IPS DF 4.7 (cell line): Measurements from ENCODE around the gene TXNDC12.
"Not testable (repeated sequence)": the region's sequence is repeated elsewhere in the genome, so short reads cannot be mapped to it uniquely, and the experiment has no call there.

Experiments used
- DNase-seq: peaks from one replicate; pipeline ENCODE4 v3.0.0-alpha.2; 2013; ENCODE audit warnings: low spot score; ENCODE audit errors: extremely low read depth

Gene TXNDC12

DNA sequence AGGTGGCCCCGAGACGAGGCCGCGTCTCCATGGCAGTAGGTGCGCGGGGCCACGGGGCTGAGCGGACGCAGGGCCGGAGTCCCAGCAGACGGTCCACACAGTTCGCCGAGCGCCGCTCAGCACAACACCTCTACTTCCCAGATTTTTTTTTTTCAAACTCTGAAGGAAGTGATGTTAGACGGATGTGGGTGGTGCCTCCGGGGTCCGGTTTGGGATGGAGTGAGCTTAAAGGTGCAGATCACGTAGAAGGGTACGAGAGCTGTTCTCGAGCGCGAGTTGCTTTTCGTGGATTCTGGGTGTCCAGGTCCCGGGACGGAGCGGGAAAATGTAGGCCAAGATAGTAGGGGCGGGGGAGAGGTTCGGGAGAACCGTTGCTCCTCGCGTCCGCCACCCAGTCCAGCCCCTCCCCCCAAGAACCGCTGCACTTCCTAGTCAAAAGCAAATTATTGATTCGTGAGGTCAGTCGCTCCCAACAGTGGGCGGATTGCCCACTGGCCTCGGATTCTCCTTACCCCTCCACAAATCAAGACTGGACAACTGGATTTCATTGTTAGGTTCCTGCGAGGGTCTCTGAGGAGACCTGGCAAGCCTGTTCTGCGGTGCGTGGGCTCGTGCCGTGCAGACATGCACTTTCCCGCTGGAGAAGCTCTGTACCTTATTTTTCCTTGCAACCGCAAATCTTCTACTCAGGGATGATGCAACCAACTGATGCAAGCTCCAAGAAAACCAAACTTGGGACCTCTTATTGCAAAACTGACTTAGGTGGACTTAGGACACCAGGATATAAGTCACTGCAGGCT, at the start of gene TXNDC12:
Gene TXNDC12, minus strand, starts transcription at position 126 of the 800 bp plus-strand sequence. Its CDS starts 95 bp downstream, at position 31.
- DNase-seq: no peak

DNA sequence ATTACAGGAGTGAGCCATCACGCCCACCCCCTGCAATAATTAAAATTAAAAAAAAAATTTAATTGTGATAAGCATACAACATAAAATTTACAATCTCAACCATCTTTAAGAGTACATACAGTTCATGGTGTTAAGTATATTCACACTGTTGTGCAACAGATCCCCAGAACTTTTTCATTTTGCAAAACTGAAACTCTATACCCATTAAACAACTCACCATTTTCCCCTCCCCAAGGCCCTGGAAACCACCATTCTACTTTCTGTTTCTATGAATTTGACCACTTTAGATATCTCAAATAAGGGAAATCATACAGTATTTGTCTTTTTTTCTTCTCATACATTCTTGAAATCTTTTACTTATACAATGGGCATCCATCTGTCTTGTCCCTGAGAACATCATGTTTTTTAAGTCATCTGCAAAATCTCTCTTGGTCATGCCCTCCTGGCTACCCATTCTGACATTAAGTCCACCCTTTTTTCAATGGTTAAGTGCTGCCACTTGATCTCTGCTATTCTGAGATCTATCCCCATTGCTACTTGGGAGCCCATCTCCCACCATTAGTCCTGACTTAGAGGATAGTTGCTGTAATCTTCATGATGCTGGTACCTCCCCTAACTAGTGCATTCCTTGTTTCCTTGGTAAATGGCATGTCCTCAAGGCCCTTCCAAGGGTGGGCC, 47.5 kb upstream of the TXNDC12 start:
- DNase-seq: no peak

DNA sequence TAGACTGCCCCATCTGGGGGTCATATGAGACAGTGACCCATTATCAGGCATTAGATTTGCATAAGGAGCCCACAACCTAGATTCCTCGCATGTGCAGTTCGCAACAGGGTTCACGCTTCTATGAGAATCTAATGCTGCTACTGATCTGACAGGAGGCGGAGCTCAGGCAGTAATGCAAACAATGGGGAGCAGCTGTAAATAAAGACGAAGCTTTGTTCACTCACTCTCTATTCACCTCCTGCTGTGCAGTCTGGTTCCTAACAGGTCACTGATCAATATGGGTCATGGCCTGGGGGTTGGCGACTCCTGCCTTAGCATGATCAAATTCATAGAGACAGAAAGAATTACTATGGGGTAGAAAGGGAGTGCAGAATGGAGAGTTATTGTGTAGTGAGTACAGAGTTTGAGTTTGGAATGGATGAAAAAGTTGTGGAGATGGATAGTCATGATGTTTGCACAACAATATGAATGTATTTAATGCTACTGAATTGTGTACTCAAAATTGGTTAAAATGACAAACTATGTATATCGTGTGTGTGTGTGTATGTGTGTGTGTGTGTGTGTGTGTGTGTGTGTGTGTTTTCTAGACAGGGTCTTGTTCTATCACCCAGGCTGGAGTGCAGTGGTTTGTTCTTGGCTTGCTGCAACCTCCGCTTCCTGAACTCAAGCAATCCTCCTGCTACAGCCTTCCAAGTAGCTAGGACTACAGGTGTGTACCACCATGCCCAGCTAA, 43.3 kb upstream of the TXNDC12 start:
- DNase-seq: no peak

DNA sequence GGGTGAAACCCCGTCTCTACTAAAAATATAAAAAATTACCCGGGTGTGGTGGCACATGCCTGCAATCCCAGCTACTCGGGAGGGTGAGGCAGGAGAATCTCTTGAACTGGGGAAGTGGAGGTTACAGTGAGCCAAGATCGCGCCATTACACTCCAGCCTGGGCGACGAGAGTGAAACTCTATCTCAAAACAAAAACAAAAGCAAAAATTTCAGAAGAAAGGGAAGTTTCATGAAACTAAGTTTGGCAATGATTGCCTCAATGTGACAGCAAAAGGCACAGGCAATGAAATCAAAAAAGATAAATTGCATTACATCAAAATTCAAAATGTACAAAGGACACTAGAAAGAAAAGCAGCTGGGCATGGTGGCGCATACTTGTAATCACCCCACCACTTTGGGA, 41.2 kb upstream of the TXNDC12 start:
- DNase-seq: no peak

DNA sequence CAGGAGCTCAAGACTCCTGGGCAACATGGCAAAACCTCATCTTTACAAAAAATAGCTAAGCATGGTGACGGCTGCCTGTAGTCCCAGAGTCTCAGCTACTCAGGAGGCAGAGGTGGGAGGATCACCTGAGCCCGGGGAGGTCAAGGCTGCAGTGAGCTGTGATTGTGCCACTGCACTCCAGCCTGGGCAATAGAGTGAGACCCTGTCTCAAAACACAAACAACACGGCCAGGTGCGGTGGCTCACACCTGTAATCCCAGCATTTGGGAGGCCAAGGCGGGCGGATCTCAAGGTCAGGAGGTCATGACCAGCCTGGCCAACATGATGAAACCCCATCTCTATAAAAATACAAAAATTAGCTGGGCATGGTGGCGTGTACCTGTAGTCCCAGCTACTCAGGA, 39.3 kb upstream of the TXNDC12 start:
- not testable (repeated sequence) for DNase-seq

DNA sequence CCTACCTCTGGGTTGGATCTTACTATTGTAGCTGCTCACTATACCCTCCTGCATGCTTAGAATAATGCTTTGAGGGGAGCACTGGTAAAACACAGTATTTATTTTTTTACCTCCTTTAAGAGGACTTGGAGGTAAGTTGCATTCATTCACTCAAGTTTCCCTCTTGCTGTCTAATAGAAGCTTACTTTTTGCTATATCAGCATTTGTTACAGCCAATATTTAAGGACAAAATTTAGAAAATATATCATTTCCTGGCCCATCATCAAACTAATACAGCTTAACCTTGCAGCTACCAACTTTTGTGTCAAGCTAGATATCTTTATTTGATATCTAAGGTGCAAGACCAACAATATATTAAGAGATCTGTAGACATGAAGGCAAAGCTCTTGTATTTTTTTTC, 32.9 kb upstream of the TXNDC12 start:
- not testable (repeated sequence) for DNase-seq

DNA sequence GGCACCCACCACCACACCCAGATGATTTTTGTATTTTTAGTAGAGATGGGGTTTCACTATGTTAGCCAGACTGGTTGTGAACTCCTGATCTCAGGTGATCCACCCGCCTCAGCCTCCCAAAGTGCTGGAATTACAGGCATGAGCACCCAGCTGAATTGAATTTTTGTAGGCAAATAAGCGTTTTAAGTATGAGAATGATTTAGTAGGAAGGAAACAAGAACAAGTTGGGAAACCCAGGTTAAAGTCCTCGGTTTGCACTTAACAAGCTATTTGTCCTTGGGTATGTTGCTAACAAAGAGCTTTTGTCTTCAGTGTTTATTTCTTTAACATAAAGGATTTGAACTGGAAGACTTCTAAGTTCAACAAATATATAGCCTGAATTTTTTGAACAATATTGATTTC, 25.0 kb upstream of the TXNDC12 start:
- DNase-seq: no peak

DNA sequence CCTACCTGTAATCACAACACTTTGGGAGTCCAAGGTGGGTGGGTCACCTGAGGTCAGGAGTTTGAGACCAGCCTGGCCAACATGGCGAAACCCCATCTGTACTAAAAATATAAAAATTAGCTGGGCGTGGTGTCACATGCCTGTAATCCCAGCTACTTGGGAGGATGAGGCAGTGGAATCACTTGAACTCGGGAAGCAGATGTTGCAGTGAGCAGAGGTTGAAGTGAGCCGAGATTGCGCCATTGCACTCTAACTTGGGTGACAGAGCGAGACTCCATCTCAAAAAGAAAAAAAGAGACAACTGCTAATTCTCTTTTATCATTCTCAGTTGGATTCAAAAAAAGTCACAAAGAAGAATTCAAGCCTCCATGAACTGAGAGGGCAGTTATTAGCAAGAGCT, 22.3 kb upstream of the TXNDC12 start:
- not testable (repeated sequence) for DNase-seq

DNA sequence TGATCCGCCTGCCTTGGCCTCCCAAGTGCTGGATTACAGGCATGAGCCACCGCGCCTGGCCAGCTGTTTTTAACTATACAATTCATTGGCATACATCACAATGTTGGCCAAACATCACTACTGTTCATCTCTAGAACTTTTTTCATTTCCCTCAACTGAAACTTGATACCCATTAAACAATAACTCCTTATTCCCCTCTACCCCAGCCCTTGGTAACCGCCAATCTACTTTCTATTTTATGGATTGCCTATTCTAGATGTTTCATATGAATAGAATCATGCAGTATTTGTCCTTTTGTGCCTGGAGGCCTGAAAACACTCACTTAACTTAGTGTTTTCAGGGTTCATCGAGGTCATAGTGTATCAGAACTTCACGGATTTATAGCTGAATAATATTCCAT, 17.3 kb upstream of the TXNDC12 start:
- no peak for DNase-seq

DNA sequence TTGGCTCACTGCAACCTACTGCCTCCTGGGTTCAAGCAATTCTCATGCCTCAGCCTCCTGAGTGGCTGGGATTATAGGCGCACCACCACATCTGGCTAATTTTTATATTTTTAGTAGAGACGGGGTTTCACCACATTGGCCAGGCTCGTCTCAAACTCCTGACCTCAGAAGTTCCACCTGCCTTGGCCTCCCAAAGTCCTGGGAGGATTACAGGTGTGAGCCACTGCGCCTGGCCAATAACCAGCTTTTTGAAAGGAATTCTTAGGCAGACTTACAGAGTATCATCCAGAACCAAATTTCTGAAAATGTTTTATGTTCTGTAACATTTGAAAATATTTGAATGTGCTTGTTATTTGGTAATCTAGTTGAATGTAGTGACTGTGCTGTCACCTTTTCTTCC, 15.7 kb upstream of the TXNDC12 start:
- DNase-seq: no peak

DNA sequence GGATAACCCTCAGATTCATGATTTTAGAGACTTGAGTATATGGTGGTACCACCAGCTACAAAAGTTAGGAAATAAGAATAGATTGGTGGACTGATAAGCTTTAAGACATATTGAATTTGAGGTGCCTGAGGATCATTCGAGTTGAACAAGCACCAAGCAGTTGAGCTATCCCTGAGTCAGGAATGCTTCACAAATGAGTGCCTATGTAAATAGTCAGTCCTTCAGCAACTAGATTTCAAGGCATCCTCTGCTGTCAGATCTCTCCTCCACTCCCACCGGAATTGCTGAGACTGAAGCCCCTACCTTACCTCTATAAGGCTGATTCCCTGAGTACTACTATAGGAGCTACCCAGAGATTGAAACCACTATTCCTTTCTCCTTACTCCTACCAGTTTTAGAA, 8.2 kb upstream of the TXNDC12 start:
- no peak for DNase-seq

DNA sequence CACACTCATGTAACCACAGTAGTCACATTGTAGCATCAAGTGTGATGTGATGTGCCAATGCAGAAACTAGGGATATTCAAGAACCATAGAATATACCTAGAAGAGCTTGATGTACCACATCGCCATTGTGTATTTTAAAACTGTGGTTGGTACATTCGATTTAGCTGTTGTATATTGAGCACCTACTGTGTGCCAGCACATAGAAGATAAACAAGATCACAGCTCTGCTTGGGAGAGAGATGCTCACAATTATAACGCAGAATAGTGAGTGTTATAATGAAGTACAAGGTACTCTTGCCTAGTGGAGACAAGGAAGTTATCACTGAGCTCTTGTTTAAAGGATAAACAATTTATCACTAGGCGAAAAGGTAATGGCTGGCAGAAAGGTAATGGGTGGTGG, 5.8 kb upstream of the TXNDC12 start:
- DNase-seq: no peak

DNA sequence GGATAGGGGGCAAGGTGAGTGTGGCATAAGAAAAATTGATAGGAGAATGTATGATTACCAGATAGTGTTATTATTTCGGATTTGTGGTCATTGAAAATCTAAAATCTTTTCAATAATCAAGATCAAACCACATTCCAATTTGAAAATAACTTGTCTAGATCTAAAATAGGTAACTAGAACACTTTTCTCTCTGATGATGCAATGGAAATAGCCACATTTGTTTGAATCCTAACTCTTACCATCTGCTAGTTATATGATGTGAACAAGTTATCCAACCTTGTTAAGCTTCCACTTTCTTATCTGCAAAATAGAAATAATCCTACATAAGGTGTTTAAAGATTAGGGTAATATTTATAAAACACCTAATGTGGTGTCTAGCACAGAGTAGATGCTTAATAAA, 4.9 kb upstream of the TXNDC12 start:
- DNase-seq: no peak

DNA sequence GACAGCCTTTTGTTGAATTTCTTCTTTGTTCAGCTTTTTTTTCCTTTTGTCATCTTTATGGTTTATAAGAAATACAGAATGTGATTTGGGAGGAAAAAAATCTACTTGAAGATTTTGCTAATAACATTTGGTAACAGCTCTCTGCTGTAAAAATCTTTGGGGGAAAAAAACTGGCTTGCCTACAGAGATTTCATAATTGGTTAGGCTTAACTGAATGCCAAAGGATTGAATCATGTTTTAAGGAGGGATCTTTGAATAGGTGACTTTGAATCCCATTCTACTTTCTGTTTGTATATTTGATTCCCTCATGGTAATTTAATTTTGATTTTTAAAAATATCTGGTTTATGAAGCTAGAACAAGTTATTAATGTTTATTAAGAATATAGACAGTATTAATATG, 4.3 kb upstream of the TXNDC12 start:
- DNase-seq: no peak

DNA sequence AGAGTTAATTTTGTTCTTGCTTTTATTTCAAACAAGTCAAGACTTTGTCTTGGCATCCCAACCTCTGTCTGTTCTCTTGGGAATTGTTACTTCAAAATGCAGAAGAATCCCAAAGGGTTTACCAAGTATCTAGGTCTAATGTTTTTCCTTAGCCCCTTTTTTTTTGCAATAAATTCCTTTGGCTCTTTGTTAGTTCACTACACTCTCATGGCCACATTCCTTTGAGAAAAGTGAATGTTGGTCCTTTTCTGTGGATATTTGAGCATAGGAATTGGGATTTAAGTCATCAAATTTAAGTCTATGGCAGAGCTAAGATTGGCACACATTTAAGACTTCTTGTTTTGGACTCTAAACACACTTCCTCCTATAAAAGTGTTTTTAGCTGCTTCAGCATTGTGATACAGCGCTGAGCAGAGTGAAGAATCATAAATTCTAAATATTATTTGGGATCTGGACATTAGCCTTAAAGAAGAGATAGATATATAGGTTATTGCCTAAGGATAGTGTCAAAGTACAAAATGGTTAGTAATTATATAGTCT, 3.0 kb upstream of the TXNDC12 start:
- DNase-seq: no peak

DNA sequence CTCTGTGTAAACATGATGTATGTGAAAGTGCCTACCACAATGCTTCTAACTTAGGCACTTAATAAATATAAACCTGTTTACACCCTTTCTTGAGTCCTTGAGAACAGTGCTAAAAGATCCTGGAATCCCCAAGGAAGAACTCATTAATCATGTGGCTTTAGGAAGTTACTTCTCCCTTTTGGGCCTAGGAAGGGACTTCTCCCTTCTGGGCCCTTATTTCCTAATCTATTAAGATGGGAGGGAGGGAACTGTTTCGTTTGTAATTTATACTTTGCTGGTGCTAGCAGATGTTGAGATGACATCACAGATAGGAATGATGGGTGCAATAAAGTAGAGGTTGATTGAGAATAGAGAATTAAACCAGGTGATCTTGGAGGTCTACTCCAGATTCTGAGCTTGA, 2.3 kb upstream of the TXNDC12 start:
- DNase-seq: no peak

DNA sequence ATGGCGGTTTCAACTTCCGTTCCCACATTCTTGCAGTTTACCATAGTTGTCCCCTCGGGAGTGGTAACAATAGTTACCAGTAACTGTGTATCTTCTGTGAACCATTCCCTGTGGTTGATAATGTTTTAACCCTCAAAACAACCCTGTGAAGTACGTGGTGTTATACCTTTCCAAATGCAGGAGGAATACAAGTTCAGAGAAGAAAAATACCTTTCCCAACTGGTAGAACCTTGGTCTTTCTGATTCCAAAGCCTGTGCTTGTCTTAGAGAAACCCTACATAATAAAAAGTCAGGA, 1.9 kb upstream of the TXNDC12 start:
- no peak for DNase-seq

DNA sequence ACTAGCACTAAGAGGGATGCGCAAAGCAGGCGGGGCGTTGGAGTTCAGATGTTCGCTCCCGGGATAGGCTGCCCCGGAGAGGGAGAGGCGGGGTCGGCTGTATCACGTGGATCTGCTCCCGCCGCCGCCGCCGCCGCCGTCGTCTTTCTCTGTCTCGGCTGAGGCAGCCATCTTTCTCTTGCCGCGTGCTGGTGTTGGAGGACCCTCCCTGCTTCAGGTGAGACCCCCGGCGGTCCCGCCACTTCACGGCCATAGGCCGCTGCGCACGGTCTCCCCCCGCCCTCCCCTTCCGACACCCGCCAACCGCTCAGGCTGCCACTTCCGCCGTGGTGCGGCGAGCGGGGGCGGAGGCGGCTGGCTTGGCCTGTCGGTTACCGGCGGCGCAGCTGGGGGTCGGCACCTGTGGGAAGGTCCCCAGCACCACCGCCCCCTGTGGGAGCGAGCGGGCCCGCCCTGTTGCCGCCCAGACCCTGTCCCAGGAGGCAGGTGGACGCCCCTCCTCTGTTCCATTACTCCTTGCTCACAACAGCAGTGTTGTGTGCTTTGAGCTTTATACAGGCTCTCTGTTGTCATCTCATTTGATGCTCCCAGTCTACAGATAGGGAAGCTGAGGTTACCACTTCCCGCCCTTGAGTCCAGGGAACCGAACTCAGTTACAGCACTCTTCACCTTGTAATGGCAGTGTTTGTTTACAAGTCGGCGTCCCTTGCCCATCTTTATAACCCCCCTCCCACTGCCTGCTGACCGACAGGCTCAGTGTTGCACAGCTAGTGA, 1.4 kb upstream of the TXNDC12 start, which contains the start of gene BTF3L4:
Gene BTF3L4, plus strand, starts transcription at position 133 of the 774 bp plus-strand sequence. CDS start 3,553 bp downstream, outside the sequence.
- no peak for DNase-seq

DNA sequence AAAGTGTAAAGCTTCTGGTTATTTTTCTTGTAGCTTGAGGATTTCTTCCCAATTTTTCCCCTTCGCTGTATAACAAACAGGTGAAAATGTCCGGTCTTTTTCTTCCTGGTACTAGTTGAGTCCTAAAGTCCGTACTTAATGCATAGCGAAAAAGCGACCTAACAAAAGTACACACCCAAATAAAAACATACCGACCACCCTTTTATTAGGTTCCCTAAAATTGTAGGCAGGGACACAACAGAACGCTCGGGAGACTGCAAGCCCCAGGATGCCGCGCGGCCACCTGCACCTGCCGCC, 823 bp upstream of the TXNDC12 start:
- no peak for DNase-seq

DNA sequence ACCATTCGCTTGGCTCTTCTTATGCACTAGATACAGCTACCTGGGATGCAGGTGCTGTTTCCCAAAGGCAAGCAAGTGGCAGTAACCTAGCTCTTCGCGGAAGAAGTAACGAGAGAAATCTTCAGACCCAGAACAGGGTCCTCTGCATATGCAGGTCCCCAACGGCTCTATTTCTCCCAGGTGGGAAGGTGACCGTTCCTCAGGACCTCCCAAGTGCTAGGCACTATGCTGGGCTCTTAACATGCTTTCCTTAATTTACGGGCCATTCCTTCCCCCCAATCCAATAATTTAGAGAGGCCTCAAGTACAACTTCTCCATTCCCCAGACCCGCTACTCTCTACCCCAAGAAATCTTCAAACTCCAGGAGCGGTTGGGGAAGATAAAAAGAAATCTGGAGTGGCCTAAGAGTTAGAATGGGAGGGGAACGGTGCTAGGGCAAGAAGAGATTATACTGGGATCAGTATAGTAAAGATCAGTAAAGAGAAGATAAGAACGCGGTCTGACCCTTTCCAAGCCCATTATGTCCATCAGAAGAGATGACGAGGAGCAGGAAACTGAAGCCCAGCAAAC, 410 bp downstream of the TXNDC12 start:
- no peak for DNase-seq

DNA sequence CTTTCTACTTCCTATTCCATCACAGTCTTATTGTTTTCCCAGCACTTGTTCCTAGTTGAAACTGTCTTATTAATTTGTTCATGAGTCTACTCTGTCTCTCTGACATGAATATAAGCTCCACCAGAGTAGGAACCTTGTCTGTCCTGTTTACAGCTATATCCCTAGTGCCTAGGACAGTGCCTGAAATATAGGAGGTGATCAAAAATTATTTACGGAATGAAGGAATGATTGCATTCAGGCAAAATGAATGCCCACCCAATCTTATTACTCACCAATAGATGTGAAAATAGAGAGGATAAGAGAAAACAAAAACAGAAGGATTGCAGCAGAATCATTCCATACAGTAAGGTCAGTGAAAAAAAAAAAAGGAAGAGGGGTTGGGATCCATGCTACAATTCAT, 1.1 kb downstream of the TXNDC12 start:
- no peak for DNase-seq
